Measurements from ENCODE around the gene CD48. TPM values are rescaled to one million over a fixed set of nuclear protein-coding genes. Genes with fewer than 3 reads are reported as not detected.

CD48 gene
- total and polyA plus RNA-seq, 7 donors: 0.35 to 1.7 (median 0.99) TPM

GRCh38 chr1:160679893-160680292 lies 31.7 kb downstream of the CD48 start:
- ATAC-seq (no peak), DNase-seq (no peak)
- Histone ChIP-seq H3K4me3 (no peak overlapping the region), H3K9me3 (no peaks in the 10 kb centered on the region), H3K4me1 (no peaks in the 10 kb centered on the region), H3K27me3 (ENCODE audit: insufficient read depth in 3 of 3, low read length in 2 of 3) (no peaks in the 10 kb centered on the region), H3K36me3 (ENCODE audit: insufficient read depth in 1 of 2, low read depth in 1 of 2) (no peaks in the 10 kb centered on the region), H3K27ac (no peak overlapping the region)
- intact Hi-C loops (cut with DNase I): no loop called here
- 71 to 77% (median 72%) methylated on average over 3 of the region's 3 CpGs for WGBS, 3 donors
- no peak for TF ChIP-seq CTCF (IDR thresholded peaks at IDR 0.05)

- H3K36me3 ChIP-seq (ENCODE audit: insufficient read depth in 1 of 2, low read depth in 1 of 2): no peaks in the 10 kb centered on the region
- H3K27me3 ChIP-seq (ENCODE audit: insufficient read depth in 3 of 3, low read length in 2 of 3): peaks cover 0 to 2% (median 0%) of the 10 kb centered on the region in 3 donors
- H3K4me3 ChIP-seq: no peak overlapping the region
- 69 to 73% (median 73%) methylated on average over 13 of the region's 13 CpGs for WGBS, 3 donors
- TF ChIP-seq CTCF (IDR thresholded peaks at IDR 0.05): no peak
- no peaks in the 10 kb centered on the region for H3K9me3 ChIP-seq
- ATAC-seq: no peak
- H3K27ac ChIP-seq: no peak overlapping the region
- intact Hi-C loops (cut with DNase I): no loop called here
- H3K4me1 ChIP-seq: no peaks in the 10 kb centered on the region
- DNase-seq: no peak
Observed at GRCh38 chr1:160676869-160677597, 34.6 kb downstream of the CD48 start.

- Histone ChIP-seq H3K9me3 (no peaks in the 10 kb centered on the region), H3K4me1 (no peaks in the 10 kb centered on the region), H3K27me3 (ENCODE audit: insufficient read depth in 3 of 3, low read length in 2 of 3) (peaks cover 0 to 2% (median 0%) of the 10 kb centered on the region in 3 donors), H3K4me3 (no peak overlapping the region), H3K36me3 (ENCODE audit: insufficient read depth in 1 of 2, low read depth in 1 of 2) (no peaks in the 10 kb centered on the region), H3K27ac (no peak overlapping the region)
- peak; percentile 43 for TF ChIP-seq CTCF (IDR thresholded peaks at IDR 0.05)
- no peak for ATAC-seq
- DNase-seq: peak; percentile 37 to 67
- intact Hi-C loops (cut with DNase I): no loop called here
- 48 to 58% (median 50%) methylated on average over 6 of the region's 6 CpGs for WGBS, 3 donors
Observed at GRCh38 chr1:160675641-160676410, 35.8 kb downstream of the CD48 start.

- DNase-seq (no peak), ATAC-seq (no peak)
- no peak overlapping the region for H3K27ac ChIP-seq
- H3K27me3 ChIP-seq (ENCODE audit: insufficient read depth in 3 of 3, low read length in 2 of 3): peaks cover 0 to 2% (median 0%) of the 10 kb centered on the region in 3 donors
- intact Hi-C loops (cut with DNase I): no loop called here
- H3K36me3 ChIP-seq (ENCODE audit: insufficient read depth in 1 of 2, low read depth in 1 of 2): no peaks in the 10 kb centered on the region
- peaks cover 1% of the 10 kb centered on the region for H3K9me3 ChIP-seq
- 57 to 62% (median 57%) methylated on average over 2 of the region's 2 CpGs for WGBS, 3 donors
- no peaks in the 10 kb centered on the region for H3K4me1 ChIP-seq
- TF ChIP-seq CTCF (IDR thresholded peaks at IDR 0.05): no peak
- no peak overlapping the region for H3K4me3 ChIP-seq
Observed at GRCh38 chr1:160674415-160674814, 37.2 kb downstream of the CD48 start.

All from psoas muscle (tissue), 8 donors.